GM23338 (cell line): Measurements from ENCODE around the gene TMEM175. TPM values are rescaled to one million over a fixed set of nuclear protein-coding genes. Genes with fewer than 3 reads are reported as not detected.

Source experiments
- CTCF ChIP-seq, 2 experiments: fragments of 200-600 bp in 1 of 2; sonication (generic) in 1 of 2; conservative IDR thresholded peaks; 2 replicates each; pipeline versions ENCODE4 v1.5.1 to v1.6.1; 2016 to 2017; ENCODE audit warnings: antibody characterized with exemption in 2 of 2, low read depth in 2 of 2, mild to moderate bottlenecking in 2 of 2, moderate library complexity in 1 of 2
- ETS1 ChIP-seq: IDR thresholded peaks from 2 replicates; pipeline ENCODE4 v1.6.1; 2016; ENCODE audit warnings: antibody characterized with exemption
- EZH2 ChIP-seq: fragments of 200-600 bp; sonication (generic); IDR thresholded peaks from one replicate; pipeline ENCODE4 v1.8.0; 2017; ENCODE audit warnings: antibody characterized with exemption, mild to moderate bottlenecking, low read depth; ENCODE audit not compliant: unreplicated experiment
- STAT1 ChIP-seq: IDR thresholded peaks from one replicate; pipeline ENCODE4 v1.6.1; 2016; ENCODE audit warnings: antibody characterized with exemption; ENCODE audit not compliant: unreplicated experiment
- ZNF462 ChIP-seq: fragments of 250-450 bp; sonication (Bioruptor Pico); IDR thresholded peaks from 2 replicates; pipeline ENCODE4 v1.5.0; 2020; ENCODE audit warnings: mild to moderate bottlenecking, moderate library complexity
- polyA plus RNA-seq: library from polyadenylated mRNA; unstranded; fragments of >200 nt; fragmentation: Nextera tagmentation; extraction: Ambion mirVana; gene quantifications from 2 replicates; pipeline ENCODE4 v1.2.1, GENCODE V29; 2016
- total RNA-seq: library from RNA; depleted of rRNA; stranded (reverse); fragments of >200 nt; shearing (Covaris generic); gene quantifications from 2 replicates; pipeline ENCODE4 v1.2.3, GENCODE V29; 2014

The TMEM175 gene
- total and polyA plus RNA-seq, 2 experiments from 2014 or later = 8.0 to 11.4 TPM

- TF ChIP-seq ZNF462 (CRISPR knock-in tag) (no peak), EZH2 (no peak), CTCF (conservative IDR thresholded peaks at IDR 0.05; ENCODE audit: low read depth in 2 of 2) (no peak), STAT1 (no peak), ETS1 (no peak)
These were observed 14.5 kb downstream of the TMEM175 start (continued) for GRCh38 chr4:946517-947471.
